GM21737 (cell line): ENCODE results near the gene TBRG4.

ENCODE experiments used
- ATAC-seq: cut with Tn5 transposase; IDR thresholded peaks from one replicate; pipeline ENCODE4 v1.9.1; 2021; ENCODE audit warnings: mild to moderate bottlenecking, moderate library complexity; ENCODE audit not compliant: unreplicated experiment

The TBRG4 gene

DNA sequence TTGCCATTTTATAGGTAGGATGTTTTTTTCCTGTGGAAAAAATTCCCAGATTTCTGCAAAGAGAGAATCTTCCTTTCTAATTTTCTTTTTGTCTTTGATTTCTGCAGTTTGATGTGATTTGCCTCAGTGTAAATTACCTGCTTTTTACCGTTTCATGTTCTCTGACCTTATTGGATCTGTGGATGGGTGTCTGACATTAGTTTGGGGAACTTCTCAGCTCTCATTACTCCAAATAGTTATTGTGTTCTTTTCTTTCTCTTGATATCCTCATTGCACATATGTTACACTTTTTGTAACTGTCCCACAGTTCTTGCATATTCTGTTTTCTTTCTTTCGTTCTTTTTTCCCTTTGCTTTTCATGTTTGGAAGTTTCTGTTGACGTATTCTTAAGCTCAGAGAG lies 51.2 kb downstream of the TBRG4 start:
- ATAC-seq, result no peak

DNA sequence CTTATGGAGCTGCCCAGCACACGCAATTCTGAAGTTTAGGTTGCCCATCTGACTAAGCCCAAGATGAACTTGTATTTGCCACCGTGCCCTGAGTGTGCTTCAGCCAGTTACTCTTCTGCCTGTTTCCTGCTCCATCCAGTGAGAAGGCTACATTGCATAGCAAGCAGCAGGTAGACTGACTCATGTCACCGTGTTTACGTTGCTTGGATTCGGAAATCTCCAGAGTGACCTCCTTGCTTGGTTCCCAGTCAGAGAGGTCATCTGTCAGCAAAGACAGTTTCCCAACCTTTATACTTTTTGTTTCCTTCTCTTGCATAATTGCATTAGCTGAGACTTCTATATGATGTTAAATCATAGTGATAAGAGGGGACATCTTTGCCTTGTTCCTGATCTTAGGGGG lies 53.6 kb downstream of the TBRG4 start:
- ATAC-seq, result no peak

DNA sequence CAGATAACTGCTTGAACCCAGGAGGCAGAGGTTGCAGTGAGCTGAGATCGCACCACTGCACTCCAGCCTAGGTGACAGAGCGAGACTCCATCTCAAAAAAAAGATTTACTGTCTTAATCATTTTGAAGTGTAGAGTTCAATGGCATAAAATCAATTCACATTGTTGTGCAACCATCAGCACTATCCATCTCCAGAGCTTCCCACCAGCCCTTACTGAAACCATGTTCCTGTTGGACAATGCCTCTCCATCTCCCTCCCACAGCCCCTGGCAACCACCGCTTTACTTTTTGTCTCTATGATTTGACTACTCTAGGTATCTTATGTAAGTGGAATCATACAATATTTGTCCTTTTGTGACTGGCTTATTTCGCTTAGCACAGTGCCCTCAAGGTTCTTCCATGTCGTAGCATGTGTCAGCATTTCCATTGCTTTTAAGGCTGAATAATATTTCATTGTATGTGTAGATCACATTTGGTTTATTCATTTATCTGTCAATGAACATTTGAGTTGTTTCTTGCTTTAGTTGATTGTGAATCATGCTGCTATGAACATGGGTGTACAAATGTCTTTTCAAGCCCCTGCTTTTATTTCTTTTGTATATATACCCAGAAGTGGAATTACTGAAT lies 55.8 kb downstream of the TBRG4 start:
- ATAC-seq, result no peak

DNA sequence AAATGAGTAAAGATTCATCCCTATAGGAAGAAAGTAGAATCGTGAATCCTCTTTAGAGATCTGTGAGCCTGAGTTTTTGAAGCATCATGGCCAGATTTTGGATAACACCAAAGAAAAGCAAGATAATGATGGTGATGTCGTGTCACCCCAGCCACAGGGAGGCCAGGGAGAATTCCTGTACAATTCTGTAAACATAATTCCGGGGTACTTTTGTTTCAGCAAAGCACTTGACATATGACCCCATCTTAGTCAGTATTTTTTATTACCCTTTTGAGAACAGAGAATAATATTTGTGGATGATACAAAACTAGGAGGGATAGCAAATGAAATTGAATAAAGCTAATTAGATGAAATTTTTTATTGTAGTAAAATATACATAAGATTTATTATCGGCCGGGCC lies 56.5 kb downstream of the TBRG4 start:
- no peak for ATAC-seq

GRCh38 chr7:45054442-45054841 lies 57.1 kb downstream of the TBRG4 start:
- no peak for ATAC-seq

DNA sequence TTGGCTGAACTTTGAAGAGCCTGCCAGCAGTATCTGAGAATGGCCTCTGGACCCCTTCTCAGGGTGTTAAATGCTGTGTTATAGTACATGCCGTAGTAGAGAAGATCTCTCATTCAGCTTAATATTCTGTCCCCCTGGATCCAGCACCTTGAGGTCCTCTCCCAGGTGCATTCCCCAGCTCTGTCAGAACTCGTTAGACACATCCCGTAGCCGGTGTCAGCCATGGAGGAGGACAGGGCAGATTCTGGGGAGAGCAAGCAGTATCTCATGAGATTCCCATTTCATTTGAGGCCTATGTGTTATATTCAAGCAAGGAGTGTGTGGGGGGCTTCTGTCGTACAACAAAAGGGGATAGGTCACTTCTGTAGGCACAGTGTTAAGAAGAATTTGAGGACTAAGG lies 57.6 kb downstream of the TBRG4 start:
- ATAC-seq, result no peak

DNA sequence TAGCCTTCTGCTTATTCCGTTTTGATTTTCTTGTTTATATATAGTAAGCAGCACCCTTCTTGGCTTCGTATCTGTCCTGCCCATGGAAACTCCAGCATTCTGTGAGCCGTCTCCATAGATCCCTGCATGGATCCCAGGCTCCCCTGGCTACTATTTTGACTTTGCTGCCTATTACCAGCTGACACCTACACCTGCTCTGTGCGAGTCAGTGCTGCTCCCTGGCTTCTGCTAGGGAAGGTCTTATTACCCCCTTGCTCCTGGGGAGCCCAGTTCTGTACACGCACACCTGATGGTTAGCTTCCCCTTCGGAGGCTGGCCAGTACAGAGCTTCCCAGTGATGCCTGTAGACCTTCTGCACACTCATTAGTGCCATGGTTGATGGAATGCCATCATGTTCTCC lies 58.1 kb downstream of the TBRG4 start:
- ATAC-seq, result no peak

DNA sequence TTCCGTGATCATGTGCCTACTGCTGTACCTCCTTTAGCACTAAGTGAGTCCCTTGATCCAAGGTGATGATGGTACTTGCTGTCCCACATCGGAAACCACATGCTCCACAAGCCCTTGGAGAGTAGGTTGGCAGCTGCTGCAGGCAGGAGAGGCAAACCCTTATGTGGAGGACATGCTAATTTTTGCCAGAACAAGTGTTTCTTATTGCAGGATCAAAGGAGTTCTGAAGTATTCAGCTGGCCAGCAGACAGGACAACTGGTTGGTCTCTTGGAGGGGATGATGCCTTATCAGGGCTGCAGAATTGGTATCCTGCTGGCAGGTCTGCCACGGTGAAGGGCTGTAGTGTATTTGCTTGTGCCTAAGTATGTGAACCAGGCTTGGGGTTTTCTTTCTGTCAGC lies 59.5 kb downstream of the TBRG4 start:
- no peak for ATAC-seq

GRCh38 chr7:45050198-45050597 lies 61.3 kb downstream of the TBRG4 start:
- ATAC-seq, result no peak
